ENCODE data around the gene PAX8. TPM values are rescaled to one million over a fixed set of nuclear protein-coding genes. Genes with fewer than 3 reads are reported as not detected.

The PAX8 gene
- total RNA-seq, 3 donors from 2014 or later, result under 0.01 to 2.6 (median 1.0) TPM

DNA sequence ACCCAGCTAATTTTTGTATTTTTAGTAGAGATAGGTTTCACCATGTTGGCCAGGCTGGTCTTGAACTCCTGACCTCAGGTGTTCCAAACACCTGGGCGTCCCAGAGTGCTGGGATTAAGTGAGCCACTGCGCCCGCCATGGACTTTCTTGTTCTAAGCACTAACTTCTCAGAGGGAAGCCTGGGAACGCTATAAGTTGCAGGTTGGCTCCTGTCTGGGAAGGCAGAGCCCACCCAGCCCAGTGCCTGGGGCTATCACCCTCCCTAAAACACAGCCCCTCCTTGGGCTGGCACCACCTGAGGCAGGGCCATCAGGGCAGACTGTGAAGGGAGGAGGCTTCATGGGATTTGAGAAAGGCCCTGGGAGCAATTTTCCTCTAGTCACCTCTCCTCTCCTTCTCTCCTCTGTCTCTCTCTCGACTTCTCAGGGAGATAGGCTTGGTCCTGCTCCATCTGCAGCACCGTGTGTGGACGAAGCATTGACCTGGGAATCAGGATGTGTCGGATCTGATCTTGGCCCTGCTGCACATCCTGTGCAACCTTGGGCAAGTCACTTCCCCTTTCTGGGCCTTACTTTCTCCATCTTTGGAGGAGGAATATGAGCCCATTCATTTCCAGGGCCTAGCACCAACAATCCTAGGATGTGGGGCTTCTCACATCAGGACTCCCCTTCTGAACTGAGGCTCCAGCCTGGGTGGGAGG lies 94.0 kb downstream of the PAX8 start:
- no peaks in the 10 kb centered on the region for H3K36me3 ChIP-seq
- no peaks in the 10 kb centered on the region for H3K4me1 ChIP-seq
- H3K27ac ChIP-seq, result no peak overlapping the region
- H3K4me3 ChIP-seq, result no peak overlapping the region
- no peaks in the 10 kb centered on the region for H3K27me3 ChIP-seq
- H3K9me3 ChIP-seq, result no peaks in the 10 kb centered on the region
- intact Hi-C loops (cut with DNase I; ENCODE audit: low total_unique reads), result no loop called here
- no peak for TF ChIP-seq POLR2AphosphoS5 (IDR thresholded peaks at IDR 0.05)
- TF ChIP-seq POLR2A (IDR thresholded peaks at IDR 0.05), result no peak
- TF ChIP-seq, protein P1, sequence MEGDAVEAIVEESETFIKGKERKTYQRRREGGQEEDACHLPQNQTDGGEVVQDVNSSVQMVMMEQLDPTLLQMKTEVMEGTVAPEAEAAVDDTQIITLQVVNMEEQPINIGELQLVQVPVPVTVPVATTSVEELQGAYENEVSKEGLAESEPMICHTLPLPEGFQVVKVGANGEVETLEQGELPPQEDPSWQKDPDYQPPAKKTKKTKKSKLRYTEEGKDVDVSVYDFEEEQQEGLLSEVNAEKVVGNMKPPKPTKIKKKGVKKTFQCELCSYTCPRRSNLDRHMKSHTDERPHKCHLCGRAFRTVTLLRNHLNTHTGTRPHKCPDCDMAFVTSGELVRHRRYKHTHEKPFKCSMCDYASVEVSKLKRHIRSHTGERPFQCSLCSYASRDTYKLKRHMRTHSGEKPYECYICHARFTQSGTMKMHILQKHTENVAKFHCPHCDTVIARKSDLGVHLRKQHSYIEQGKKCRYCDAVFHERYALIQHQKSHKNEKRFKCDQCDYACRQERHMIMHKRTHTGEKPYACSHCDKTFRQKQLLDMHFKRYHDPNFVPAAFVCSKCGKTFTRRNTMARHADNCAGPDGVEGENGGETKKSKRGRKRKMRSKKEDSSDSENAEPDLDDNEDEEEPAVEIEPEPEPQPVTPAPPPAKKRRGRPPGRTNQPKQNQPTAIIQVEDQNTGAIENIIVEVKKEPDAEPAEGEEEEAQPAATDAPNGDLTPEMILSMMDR (IDR thresholded peaks at IDR 0.05), result no peak
- no peak for DNase-seq (ENCODE audit: low spot score in 2 of 2)

GRCh38 chr2:113183703-113184102 lies 95.0 kb downstream of the PAX8 start:
- H3K27ac ChIP-seq, result no peak overlapping the region
- no peak for TF ChIP-seq POLR2AphosphoS5 (IDR thresholded peaks at IDR 0.05)
- TF ChIP-seq POLR2A (IDR thresholded peaks at IDR 0.05), result no peak
- TF ChIP-seq, protein P1 (IDR thresholded peaks at IDR 0.05), result no peak
- no peak overlapping the region for H3K4me3 ChIP-seq
- H3K36me3 ChIP-seq, result no peaks in the 10 kb centered on the region
- H3K4me1 ChIP-seq, result no peaks in the 10 kb centered on the region
- DNase-seq (ENCODE audit: low spot score in 2 of 2), result no peak
- intact Hi-C loops (cut with DNase I; ENCODE audit: low total_unique reads), result no loop called here
- H3K27me3 ChIP-seq, result no peaks in the 10 kb centered on the region
- no peaks in the 10 kb centered on the region for H3K9me3 ChIP-seq

DNA sequence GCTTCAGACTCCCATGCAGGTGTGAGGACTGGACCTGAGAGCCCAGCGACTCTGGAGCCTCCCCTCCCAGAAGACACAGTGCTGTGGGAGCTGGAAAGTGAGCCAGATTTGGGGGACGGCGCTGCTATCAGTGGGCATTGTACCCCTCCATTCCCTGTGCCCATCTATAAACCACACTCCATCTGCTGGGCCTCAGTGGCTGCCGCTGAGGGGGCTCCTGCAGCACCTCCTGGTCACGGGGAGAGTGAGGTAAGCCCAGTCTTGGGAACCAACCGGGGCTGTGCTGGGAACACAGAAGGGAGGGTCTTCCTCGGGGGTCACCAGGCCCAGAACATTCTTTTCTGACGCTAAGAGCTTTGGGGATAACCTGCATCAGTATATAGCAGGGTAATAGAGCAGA lies 95.5 kb downstream of the PAX8 start:
- no peak for DNase-seq (ENCODE audit: low spot score in 2 of 2)
- H3K4me3 ChIP-seq, result no peak overlapping the region
- TF ChIP-seq, protein P1 (IDR thresholded peaks at IDR 0.05), result no peak
- no peak for TF ChIP-seq POLR2A (IDR thresholded peaks at IDR 0.05)
- TF ChIP-seq POLR2AphosphoS5 (IDR thresholded peaks at IDR 0.05), result no peak

GRCh38 chr2:113182471-113183260 lies 96.1 kb downstream of the PAX8 start:
- TF ChIP-seq, protein P1 (IDR thresholded peaks at IDR 0.05), result no peak
- TF ChIP-seq POLR2AphosphoS5 (IDR thresholded peaks at IDR 0.05), result no peak
- TF ChIP-seq POLR2A (IDR thresholded peaks at IDR 0.05), result no peak
- Histone ChIP-seq H3K27ac (no peak overlapping the region), H3K27me3 (no peaks in the 10 kb centered on the region), H3K36me3 (no peaks in the 10 kb centered on the region), H3K4me3 (no peak overlapping the region), H3K9me3 (no peaks in the 10 kb centered on the region), H3K4me1 (no peaks in the 10 kb centered on the region)
- DNase-seq (ENCODE audit: low spot score in 2 of 2), result no peak
- intact Hi-C loops (cut with DNase I; ENCODE audit: low total_unique reads), result no loop called here

More for the DNA sequence above, 95.5 kb downstream of the PAX8 start:
- H3K27ac ChIP-seq, result no peak overlapping the region
- H3K9me3 ChIP-seq, result no peaks in the 10 kb centered on the region
- H3K4me1 ChIP-seq, result no peaks in the 10 kb centered on the region
- intact Hi-C loops (cut with DNase I; ENCODE audit: low total_unique reads), result no loop called here
- no peaks in the 10 kb centered on the region for H3K27me3 ChIP-seq
- no peaks in the 10 kb centered on the region for H3K36me3 ChIP-seq
